GM19193 (cell line): ENCODE data around the gene ZPR1.

Source experiments
- POLR2A ChIP-seq: IDR thresholded peaks from 4 replicates; pipeline ENCODE4 v1.6.1; 2011; ENCODE audit not compliant: insufficient read depth, insufficient read length; ENCODE audit errors: extremely low read depth

Gene ZPR1

GRCh38 chr11:116790167-116791001 is 2.6 kb upstream of the ZPR1 start:
- TF ChIP-seq POLR2A = no peak

- no peak for TF ChIP-seq POLR2A
These were observed 1.2 kb upstream of the ZPR1 start for GRCh38 chr11:116788975-116789374.

GRCh38 chr11:116788534-116788933 is 711 bp upstream of the ZPR1 start:
- TF ChIP-seq POLR2A = no peak

GRCh38 chr11:116787436-116787785 is 412 bp downstream of the ZPR1 start:
- TF ChIP-seq POLR2A = no peak

GRCh38 chr11:116786966-116787365 is 857 bp downstream of the ZPR1 start:
- TF ChIP-seq POLR2A = no peak

- TF ChIP-seq POLR2A = no peak
These were observed 1.5 kb downstream of the ZPR1 start for GRCh38 chr11:116786326-116786725.

- TF ChIP-seq POLR2A = no peak
These were observed 5.1 kb downstream of the ZPR1 start for GRCh38 chr11:116782728-116783127.

- TF ChIP-seq POLR2A = no peak
These were observed 9.3 kb downstream of the ZPR1 start for GRCh38 chr11:116778556-116778955.

- TF ChIP-seq POLR2A = no peak
These were observed 10.8 kb downstream of the ZPR1 start for GRCh38 chr11:116777056-116777455.

- TF ChIP-seq POLR2A = no peak
These were observed 11.3 kb downstream of the ZPR1 start for GRCh38 chr11:116776522-116776984.

GRCh38 chr11:116775975-116776374 is 11.8 kb downstream of the ZPR1 start:
- TF ChIP-seq POLR2A = no peak

GRCh38 chr11:116774661-116775060 is 13.2 kb downstream of the ZPR1 start:
- TF ChIP-seq POLR2A = peak; percentile 28

GRCh38 chr11:116773203-116774097 is 14.4 kb downstream of the ZPR1 start:
- no peak for TF ChIP-seq POLR2A

- TF ChIP-seq POLR2A = peak; percentile 87
These were observed 15.2 kb downstream of the ZPR1 start, which contains the start of gene BUD13 for GRCh38 chr11:116772443-116773202. Gene BUD13, minus strand, starts transcription at chr11:116772987. Its CDS starts 23 bp downstream, at chr11:116772964.

GRCh38 chr11:116771935-116772334 is 15.9 kb downstream of the ZPR1 start:
- no peak for TF ChIP-seq POLR2A

- TF ChIP-seq POLR2A = no peak
These were observed 25.7 kb downstream of the ZPR1 start for GRCh38 chr11:116762132-116762531.
